GM19328 (cell line): ENCODE data around the gene PRKAR2B.
"Not testable (repeated sequence)": the region's sequence is repeated elsewhere in the genome, so short reads cannot be mapped to it uniquely, and the experiment has no call there.

Experiments
- ATAC-seq: cut with Tn5 transposase; IDR thresholded peaks from one replicate; pipeline ENCODE4 v1.9.1; 2021; ENCODE audit warnings: mild to moderate bottlenecking, moderate library complexity; ENCODE audit not compliant: unreplicated experiment

The PRKAR2B gene

DNA sequence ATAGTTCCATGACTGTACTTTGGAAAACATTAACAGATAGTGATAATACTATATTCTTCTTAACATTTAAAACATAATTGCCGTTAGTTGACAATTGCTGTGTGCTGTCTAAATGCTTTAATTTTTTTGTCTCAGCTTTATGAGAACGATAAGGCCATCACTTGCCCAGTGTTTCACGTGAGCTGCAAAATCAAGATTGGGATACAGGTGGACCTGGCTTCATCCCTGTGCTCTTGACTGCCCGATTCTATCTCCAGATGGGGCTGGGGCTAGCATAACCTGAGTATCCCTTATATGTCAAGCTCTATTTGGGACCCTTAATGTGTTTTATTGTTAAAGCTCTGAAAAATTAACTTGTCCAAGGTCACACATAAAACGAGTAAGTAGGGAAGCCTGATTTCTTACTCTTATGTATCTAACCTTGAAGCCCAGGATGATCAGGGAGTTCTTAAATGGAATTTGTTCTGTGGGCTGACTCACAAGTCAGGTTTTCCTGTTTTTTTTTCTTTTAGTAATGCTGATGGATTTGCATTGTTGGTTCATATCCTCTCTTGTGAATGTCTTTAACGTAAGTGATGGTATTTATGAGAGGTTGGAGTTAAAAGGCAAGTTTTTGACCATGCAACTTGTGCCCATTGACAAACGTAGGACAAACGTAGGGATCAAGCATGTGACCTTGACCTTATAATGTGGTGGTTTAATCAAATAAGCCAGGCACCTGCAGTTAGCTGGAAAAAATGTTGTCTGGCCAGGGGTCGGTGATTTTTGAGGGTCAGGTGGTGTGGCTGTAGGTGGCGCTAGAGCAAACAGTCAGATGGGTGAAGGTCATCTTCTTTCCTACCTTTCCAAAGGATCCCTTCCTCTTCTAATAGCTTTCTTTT is 3.6 kb downstream of the PRKAR2B start:
- ATAC-seq, result no peak

DNA sequence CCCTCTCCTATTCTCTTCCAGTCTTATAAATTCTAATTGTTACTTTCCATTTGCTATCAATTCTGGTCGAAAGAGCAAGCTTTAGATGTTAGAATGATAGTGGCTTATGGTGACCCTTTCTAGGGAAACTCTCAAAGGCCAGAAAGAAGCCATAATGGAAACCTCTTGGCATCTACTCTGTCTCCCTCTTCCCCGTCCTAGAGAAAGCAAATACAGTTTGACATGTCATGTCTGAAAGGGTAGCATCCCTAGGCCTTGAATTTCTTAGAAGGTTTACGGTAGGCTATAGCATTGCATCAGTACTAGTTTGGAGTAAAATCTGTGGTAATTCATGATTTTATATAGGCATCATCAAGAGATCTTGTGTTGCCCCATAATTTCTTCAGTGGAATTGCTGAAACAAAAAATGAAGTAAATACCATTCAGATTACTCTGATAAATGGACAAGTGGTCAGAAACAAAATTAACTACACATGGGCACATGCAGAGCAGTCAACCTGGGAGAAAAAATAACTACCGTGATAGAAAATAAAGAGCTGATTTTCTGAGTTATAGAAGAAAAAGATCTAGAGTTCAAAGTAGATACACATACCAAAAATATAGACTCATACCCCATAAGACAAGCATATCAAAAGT is 4.4 kb downstream of the PRKAR2B start:
- no peak for ATAC-seq

DNA sequence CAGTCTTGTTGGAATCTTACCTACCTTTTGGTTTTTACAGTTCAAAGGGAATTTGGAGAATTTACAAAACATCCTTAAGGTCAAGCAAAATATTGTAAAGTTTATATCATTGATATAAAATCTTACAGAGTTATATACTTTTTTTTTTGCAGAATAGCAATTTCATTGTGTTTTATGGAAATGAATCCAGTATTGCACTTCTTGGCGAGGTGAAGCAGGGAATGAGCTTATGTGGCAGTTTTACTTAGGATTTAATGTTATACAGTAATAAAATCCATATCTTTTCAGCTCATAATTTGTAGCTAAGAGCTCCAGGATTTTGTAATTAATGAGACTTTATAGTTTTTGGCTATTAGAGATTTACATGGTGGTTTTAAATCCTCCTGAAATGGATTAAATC is 5.0 kb downstream of the PRKAR2B start:
- no peak for ATAC-seq

DNA sequence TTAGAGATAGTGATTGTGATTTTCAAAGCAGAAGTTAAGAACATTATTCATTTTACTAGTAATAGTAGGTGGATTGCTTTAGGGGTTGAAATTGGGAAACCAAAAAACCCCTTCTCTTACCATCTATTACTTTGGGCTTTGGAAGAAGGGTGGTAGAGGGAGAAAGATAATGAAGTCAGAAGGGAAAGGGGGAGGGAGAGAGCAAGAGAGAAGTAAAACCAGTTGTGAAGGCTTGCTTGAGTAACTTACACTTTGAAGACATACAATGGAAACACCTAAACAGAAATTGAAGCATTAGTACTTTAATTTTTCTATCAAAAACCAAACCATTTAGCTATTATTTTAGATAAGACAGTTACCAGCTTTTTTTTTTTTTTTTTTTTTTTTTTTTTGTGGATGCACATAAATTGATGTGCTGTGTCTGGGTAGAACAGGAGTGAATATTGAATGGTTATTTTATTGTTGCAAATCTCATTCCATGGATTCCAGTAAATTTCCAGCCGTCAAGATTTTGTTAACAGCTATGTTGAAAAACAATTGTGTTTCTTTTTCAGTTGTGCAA is 5.5 kb downstream of the PRKAR2B start:
- ATAC-seq, result no peak

DNA sequence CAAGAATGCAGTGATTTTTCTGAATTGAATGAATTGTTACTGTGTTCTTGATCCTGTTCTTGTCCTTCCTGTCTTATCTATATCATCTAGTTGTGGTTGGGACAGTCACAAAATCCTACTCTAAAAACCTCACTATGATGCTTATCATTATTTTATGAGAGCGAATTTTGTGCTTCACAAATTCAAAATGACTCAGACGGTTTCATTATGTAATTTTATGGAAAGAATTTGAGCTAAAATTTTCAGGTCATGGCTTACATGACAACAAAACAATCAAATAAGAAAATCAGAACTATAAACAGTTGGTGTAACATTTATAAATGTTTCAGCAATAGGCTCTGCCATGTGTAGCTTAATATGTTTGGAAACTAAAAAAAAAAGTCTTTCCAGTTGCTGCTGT is 6.9 kb downstream of the PRKAR2B start:
- no peak for ATAC-seq

DNA sequence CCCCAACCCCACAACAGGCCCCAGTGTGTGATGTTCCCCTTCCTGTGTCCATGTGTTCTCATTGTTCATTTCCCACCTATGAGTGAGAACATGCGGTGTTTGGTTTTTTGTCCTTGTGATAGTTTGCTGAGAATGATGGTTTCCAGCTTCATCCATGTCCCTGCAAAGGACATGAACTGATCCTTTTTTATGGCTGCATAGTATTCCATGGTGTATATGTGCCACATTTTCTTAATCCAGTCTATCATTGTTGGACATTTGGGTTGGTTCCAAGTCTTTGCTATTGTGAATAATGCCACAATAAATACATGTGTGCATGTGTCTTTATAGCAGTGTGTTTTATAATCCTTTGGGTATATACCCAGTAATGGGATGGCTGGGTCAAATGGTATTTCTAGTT is 10.5 kb downstream of the PRKAR2B start:
- not testable (repeated sequence) for ATAC-seq

DNA sequence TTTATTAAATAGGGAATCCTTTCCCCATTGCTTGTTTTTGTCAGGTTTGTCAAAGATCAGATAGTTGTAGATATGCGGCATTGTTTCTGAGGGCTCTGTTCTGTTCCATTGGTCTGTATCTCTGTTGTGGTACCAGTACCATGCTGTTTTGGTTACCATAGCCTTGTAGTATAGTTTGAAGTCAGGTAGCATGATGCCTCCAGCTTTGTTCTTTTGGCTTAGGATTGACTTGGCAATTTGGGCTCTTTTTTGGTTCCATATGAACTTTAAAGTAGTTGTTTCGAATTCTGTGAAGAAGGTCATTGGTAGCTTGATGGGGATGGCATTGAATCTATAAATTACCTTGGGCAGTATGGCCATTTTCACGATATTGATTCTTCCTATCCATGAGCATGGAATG is 11.6 kb downstream of the PRKAR2B start:
- not testable (repeated sequence) for ATAC-seq

DNA sequence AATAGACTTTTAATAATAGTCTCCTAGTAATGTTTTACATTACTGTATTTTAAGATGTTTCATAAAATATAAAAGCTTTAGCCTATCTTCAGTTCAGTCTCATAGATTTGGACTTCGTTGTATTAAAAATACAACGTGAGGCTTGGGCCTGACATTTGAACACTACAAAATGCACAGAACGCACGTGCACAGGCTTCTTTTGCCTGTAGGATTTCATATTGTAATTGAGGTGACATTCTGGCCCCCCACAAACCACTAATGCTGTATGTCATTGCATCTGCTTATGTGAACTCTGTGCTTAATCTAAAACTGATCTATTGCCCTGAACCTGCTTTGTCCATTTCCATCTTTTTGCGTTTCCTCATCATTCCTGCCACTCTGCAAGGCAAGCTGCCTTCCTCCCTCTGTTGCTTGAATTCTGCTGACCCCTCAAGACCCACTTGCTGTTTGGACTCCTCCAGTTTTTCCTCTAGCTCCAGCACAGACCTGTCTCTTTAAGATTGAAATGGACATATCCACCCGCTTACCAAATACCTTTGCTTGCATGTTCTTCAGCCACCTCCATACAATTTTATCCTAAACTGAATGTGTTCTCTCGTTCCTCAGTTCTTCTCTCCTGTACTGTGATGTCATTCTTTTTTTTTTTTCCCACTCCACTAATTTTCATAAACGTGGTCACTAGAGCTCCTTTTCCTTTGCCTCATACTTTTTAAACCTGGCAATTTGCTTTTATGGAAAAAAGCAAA is 12.4 kb downstream of the PRKAR2B start:
- no peak for ATAC-seq

DNA sequence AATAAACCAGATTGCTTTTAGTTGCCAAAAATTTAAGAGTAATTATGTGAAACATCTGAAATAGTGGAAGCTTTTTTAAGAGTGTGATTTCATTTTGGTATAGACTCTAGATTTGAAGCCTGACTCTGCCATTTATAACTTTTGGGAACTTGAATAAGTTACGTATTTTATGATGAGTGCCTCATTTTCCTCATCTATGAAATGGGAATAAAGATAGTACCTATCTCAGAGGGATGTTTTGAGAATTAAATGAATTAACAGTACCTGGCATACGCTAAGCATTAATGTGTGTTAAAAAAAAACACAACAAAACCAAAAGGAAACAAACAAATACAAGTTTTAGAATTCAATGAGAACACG is 12.9 kb downstream of the PRKAR2B start:
- no peak for ATAC-seq

DNA sequence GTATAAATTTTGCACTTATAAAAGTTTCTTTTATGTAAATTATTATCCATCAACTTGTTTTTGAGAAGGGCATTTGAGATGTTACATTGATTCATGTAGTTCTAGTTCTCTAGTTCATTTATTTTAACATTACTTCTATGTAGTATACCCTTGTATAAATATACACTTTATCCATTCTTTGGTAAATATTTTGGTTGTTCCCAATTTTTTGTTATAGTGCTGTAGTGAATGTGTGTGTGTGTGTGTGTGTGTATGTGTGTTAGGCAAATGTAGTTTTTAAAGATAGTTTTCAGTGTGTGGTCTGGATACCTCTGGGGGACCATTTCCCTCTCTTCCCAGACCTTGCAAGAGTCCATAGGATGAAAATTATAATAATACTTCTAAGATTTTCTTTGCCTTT is 15.0 kb downstream of the PRKAR2B start:
- no peak for ATAC-seq

DNA sequence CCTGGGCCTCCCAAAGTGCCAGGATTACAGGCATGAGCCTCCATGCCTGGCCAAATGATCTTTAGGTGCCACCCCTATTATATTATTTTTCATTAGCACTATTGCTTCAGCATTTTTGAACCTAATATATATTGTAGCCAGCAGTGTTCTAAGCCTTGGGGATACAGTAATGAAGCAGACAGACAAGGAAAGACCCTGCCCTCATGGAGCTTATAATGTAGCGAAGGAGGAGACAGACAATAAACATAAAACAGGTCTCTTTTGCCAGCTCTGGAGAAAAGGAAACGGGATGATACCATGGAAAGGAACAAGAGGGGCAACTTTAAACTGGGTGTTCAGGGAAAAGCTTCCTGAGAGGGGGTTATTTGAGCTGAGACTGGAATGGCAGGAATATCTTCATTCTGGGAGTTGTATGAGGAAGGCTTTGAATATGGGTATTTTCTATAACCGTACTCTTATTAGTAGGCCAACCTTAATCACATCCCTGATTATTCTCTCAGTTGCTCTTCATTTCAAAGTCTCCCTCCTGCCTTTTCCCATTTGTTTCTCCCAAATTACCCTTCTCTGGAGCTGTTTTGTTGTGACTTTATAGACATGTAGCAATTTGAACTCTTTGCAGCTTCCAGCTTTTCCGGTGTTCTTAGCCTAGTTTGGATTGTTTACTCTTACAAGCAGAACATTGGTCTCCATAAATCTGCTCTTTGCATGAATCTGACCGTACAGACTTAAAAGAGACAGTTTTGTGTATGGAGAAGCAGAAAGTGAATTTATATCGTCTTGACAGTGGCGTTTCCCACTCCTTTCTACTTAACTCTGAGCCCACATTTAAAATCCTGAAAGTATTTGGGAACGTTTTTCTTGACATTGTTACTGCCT is 19.0 kb downstream of the PRKAR2B start:
- ATAC-seq, result no peak

DNA sequence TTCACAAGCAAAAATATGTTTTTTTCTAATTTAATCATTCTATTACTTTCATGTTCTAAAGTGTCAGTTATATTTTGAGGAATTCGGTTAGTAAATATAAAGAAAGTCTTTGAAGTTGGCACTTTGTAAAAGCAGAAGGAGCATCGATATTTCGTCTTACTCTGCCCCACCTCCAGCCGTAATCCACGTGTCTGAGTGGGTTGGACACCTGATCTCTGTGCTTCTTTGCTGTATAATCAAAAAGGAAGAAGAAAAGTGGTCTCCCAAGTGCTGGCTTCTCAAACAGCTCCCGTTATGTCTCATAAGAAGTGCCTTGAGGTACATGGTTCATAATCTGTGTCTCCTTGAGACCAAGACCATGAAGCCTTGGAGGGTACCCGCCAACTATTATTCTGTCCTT is 19.8 kb downstream of the PRKAR2B start:
- no peak for ATAC-seq

DNA sequence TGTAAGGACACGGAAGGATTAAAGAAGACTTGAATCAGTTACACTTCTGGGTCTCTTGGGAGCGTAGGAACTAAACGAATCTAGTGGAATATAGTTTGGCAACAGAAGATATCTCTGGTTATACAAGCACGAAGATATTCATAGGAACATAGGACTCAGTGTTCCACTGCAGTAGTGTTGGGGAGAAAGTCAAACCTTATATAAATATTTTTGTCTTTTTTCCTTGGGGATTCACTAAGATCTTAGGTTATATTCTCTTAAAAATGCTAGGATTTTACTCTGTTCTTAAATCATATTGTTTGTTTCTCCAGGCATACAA is 21.4 kb downstream of the PRKAR2B start:
- no peak for ATAC-seq

DNA sequence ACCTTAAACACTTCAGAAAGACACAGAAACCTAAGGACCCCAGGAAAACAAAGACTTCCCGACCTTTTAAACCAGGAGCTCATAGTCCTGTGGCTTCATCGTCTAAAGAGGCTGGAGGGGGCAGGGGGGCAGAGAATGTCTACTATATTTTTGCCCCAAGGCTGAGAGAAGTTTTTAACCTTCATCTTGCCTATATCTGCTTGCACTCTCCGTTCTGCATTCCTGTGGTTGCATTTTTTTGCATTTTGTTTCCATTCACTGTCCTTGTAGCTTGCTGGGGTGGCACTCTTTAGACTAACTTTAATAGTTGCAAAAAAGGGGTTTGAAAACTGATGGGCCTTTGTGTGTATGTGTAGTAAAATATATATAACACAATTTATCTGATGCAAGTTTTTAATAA is 23.7 kb downstream of the PRKAR2B start:
- ATAC-seq, result no peak

DNA sequence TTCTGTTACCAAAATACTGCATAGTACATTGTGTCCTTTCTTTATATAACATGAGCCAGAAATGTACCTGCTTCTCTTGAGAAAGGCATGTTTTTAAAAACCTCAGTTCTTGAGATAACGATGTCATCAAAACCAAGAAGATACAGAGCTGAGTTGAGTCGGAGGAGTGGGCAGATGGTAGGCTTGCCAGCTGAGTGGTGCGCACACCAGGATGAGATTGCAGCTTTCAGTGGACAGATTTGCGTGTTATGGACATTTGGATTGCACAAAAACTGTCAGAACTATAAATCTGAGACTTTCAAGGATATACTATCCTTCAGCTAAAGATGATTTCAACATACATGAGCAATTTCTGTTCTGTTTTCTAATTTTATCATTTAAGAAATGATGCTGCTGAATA is 25.0 kb downstream of the PRKAR2B start:
- no peak for ATAC-seq

DNA sequence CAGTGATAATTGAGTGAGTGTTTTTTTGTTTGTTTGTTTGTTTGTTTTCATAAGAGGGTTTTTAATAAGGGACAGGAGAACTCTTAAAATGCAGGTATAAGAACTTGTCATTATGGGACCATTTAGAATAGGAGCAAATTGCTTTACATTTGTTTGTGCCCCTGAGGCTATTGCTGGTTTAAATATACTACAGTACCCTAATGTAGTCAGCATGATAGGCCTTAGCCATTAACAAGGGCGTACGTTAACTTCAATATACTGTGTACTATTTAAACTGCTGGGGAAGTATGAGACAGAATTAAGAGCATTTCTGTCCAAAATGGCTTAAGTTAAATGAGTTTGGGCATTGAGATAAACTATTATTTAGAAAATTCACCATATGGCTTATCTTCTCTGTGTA is 26.2 kb downstream of the PRKAR2B start:
- no peak for ATAC-seq

DNA sequence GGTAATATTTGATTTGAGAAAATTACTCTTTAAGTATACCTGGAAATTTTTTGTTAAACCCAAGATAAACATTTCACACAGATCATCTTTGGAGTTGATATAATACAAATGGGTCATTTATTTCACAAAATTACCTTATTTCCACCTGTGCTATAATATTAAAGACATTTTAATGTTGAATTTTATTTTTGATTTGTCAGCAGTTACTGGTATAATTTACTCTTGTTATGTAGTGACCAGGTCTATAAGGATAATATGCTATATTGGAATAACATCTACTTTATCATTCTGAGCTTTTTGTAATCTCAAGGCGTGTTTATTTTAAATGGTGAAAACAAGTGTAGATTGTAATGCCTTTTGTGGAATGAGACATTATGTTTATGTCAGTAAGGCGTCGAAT is 26.6 kb downstream of the PRKAR2B start:
- ATAC-seq, result no peak

DNA sequence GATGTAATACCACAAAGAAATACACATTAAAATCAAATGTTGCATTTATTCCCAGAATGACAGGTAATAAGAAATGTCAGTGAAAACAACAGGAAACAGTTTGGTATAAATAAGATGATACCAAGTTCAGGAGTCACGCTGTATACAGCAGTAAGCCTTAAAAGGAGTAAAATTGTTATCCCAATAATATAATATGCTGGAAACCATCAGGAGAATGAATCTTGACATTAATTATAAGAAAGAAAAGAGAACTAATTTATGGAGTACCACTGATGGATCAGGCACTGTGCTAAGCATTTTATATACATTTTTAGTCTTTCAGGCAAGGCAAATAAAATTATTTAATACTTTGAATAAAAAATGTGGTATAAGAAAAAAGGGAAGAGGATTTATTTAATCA is 27.6 kb downstream of the PRKAR2B start:
- no peak for ATAC-seq

DNA sequence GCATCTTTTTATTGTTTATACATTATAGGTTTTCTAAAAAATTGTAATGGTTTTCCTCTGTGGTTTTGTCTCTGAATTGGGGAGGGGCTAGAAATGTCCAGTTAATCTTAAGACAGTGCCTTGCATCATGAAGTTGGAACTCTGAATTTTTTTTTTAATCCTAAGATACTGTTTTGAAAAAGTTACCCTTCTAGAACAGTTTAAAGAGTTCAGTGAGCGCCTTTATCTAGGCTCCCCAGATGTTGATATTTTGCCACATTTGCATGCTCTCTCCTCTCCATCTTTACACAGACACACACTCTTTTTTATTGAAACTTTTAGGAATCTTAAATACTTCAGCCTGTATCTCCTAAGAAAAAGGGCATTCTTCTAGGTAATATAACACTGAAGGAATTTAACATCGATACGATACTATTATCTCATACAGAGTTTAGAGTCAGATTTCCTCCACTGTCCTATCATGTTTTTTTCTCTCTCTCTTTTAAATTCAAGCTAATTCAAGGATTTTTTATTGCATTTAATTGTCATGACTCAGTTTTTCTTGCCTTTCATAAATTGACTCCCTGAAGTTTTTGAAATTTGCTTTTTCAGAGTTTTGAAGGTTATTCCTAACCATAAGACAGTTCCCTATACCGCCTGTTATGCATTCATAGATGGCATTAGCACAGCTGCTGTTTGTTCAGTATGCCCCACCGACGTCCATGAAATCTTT is 31.5 kb downstream of the PRKAR2B start:
- ATAC-seq, result no peak
